ENCODE data around the gene TMEM150B.

TMEM150B gene

DNA sequence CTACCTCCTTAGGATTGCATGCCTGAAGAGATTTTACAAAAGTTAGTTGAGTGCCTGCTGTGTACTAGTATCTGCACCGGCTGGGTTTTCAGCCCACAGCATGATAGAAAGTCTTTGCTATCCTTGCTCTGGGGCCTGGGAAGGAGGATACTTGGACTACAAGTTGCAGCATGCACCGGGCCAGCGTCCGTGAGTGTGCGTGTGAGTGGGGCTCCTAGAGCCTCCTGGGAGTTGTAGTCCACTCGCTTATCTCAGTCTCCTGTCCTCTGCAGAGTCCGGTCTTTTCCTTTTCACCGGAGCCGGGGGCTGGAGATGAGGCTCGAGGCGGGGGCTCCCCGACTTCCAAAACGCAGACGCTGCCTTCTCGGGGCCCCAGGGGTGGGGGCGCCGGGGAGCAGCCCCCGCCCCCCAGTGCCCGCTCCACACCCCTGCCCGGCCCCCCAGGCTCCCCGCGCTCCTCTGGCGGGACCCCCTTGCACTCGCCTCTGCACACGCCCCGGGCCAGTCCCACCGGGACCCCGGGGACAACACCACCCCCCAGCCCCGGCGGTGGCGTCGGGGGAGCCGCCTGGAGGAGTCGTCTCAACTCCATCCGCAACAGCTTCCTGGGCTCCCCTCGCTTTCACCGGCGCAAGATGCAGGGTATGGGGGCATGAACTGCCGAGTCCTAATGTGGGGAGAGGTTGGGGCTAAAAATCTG lies 20.7 kb downstream of the TMEM150B start:
- peak; percentile 7 for DNase-seq

DNA sequence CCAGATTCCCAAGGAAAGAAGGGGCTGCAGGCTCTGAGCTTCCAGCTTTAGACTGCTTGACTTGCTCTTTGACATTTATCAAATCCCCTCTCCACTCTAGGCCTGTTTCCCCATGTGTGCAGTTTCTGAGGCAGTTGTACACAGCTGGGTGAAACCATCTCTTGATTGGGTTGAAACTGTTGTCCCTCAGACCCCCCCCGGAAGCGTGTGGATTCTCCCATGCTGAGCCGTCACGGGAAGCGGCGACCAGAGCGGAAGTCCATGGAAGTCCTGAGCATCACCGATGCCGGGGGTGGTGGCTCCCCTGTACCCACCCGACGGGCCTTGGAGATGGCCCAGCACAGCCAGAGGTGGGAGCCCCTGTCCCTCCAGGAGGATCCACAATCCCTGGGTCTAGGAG lies 21.7 kb downstream of the TMEM150B start:
- DNase-seq, result no peak

DNA sequence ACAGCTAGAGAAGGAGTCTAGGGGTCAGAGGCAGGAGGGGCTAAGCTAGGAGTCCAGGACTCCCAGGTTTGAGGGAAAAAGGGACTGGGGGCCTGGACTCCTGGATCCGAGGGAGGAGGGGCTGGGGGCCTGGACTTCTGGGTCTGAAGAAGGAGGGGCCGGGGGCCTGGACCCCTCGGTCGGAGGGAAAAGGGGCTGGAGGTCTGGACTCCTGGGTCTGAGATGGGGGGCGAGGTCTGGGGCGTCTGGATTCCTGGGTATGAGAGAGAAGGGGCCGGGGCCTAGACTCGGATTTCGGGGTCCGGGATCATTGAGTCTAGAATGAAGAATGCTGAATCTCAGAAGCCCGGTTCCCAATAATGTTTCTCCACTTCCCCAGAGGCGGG lies 22.8 kb downstream of the TMEM150B start:
- no peak for DNase-seq

DNA sequence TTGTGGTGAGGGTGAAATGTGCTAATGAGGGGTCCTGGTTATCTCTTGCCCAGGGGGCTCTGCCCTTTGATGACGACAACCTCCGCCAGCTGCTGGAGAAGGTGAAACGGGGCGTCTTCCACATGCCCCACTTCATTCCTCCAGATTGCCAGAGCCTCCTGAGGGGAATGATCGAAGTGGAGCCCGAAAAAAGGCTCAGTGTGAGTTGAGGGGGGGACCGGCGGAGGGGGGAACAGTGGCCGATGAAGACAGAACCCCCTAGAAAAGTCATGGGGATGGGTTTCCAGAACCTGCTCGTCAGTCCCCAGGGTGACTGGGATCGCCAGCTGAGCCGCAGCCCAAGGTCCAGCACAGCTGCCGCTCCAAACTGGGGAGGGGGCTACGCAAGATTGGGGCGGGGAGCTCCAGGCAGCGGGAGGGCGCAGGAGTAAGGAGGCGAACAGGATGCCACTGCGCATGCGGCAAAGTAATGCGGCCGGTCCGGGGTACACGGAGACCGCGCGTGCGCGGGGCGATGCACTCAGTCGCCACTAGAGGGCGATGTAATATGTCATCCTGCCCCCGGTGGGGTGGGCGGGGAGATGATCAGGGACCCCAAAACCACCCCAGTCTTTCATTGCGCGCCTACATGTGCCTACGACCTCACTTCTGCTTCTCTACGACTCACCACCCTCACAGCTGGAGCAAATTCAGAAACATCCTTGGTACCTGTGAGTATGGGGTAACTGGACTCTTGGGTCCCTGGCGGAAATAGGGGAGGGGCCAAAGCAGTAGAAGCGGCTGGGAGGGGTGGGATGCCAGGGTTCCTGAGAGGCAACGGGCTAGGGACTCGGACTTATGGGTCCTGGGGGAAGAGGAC lies 23.5 kb downstream of the TMEM150B start:
- peak; percentile 61 for DNase-seq

DNA sequence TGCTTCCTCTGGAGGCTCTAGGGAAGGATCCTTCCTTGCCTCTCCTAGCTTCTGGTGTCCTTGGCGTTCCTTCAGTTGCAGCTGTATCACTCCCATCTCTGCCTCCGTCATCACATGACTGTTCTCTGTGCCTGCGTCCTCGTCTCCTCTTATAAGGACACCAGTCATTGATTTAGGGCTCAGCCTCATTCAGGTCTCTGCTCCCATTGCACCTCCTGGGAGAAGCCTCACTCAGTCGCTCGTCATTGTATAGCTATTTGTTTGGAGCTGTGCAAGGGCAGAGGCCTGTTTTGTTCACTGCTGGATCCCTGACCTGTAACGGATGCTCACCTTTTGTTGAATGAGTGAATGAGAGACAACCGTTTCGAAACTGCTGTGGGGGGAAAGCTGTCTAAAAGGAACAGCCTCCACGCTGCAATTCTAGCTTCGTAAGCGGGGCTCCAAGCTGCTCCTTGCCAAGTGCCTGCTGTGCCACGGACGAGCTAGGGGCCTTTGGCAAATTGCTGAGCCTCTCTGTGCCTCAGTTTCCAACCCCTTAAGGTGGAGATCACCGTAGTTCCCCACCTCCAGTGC lies 24.2 kb downstream of the TMEM150B start:
- DNase-seq, result no peak

DNA sequence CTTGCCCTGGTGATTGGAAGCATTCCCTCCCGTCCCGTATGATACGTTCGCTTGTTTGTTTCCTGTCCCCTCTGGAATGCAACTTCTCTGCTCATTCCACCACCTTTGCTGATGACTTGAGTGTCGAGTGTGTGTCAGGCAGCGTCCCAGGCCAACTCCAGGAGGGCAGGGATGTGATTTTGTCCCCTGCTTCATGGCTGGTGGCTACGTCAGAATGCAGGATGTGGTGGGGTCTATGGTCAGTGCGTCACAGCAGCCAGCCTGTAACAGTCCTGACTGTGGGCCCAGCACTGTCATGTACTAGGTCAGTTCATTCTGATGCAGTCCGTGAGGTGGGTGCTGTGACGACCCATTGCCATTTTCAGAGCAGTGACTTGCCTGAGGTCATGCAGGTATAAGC lies 25.1 kb downstream of the TMEM150B start:
- DNase-seq, result no peak

DNA sequence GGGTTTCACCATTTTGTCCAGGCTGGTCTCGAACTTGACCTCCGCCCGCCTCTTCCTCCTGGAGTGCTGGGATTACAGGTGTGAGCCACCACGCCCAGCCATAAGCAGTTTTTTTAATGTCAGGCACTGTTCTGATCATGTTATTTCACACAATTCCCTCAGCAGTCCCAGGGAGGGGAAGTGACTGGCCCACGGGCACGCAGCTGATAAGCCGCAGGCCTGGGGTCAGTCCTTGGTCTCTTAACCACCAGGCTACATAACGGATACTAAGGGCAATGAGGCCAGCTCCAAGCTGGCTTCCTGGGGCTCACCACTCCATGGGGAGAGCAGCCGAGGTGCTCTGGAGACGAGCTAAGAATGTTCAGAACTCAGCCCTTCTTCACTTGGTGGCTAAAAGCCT lies 27.9 kb downstream of the TMEM150B start:
- DNase-seq, result no peak

DNA sequence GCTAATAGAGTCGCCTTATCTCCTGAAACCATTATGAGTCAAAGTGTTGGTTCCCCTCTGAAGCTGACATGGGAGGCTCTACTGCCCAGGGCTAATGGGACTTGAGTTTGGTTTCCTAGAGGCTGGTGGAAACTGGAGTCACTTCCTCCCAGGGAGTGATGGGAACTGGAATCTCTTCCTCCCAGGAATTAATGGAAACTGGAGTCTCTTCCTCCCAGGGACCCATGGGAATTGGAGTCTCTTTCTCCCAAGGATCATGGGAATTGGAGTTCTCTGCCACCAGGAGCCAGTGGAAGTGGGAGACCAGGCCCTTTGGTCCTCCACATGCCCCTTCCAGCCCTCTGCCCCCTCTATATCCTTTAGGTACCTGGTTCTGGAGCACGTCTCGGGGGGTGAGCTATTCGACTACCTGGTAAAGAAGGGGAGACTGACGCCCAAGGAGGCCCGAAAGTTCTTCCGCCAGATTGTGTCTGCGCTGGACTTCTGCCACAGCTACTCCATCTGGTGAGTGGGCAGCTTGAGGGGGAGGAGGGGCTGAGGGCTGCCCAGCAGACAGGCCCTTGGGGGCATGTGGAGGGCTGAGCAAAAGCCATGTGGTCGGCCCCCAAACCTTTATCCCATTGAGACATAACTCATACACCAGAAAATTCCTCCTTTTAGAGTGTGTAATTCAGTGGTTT lies 35.9 kb downstream of the TMEM150B start:
- no peak for DNase-seq

DNA sequence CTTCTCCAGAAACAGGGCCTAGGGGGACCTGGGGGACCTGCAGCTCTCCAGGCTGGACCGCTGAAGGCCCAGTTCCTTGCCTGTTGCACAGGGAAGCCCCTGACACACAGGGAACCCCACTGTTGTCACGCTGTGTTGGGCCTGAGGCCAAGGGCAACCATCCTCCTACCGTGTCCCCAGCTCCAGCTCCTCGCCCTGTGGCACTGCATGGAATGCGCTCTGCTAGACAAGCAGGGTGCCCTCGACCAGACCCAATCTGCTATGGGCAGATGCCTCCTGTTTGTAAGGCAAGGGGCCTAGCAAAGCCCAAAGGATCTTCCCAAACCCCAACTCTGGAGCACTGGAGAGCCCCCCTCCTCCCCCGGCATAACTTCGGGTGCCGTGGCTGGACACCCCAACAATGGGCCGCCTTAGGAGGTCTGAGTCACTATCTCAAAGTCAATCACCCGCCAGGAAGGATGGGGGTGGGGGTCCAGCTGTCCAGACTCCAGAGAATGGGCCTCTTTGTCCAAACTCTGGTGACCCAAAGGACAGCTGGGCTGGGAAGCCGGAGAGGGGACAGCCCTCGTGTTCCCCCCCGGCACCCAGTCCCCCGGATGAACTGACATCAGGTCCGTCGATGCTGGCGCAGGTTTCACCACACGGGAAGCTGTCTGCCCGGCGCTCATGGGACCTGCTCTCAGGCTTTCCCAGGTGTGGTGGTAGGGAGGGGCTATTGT lies 37.6 kb downstream of the TMEM150B start:
- DNase-seq, result no peak

DNA sequence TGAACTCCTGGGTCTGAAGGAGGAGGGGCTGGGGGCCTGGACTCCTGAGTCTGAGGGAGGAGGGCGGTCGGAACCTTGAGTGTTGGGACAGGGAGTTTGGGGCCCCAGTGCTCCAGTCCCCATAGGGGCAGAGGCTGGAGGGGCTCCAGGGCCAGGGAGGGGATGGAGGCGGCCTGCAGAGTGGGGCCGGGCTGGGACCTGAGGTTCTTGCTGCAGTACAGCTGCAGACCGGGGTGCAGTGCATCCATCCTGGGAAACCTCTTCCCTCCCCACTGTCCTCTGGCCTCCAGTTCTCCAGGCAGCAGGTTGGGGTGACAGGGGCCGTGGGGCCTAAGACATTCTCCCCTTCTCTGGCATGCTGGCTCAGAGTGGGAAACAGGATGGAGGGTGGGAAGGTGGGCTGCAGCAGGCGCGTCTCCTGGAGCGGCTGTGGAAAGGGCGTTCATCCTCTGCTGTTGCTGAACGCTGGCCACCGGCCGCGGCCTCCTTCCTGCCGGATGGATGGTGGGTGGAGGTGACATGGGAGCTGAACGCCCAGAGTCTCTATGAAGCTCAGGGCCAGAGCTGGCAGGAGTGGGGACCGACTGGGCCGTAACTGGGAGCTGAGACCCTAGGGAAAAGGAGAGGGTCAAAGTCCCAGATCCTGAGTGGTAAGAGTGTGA lies 39.8 kb downstream of the TMEM150B start:
- DNase-seq, result no peak

DNA sequence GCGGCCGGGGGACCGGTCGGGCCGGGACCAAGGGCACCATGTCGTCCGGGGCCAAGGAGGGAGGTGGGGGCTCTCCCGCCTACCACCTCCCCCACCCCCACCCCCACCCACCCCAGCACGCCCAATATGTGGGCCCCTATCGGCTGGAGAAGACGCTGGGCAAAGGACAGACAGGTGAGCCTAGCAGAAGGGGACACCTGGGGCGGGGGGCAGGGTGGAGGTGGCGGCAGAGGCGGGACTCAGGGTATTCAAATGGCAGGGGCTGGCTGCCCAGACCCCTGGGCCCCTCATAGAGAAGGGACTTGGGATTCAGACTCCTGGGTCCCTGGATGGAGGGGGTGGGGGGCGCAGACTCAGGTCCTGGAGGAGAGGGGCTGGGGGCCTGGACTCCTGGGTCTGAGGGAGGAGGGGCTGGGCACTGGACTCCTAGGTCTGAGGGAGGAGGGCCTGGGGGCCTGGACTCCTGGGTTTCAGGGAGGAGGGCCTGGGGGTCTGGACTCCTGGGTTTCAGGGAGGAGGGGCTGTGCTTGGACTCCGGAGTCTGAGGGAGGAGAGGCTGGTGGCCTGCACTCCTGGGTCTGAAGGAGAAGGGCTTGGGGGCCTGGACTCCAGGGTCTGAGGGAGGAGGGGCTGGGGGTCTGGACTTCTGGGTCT lies 40.6 kb downstream of the TMEM150B start:
- DNase-seq, result no peak

DNA sequence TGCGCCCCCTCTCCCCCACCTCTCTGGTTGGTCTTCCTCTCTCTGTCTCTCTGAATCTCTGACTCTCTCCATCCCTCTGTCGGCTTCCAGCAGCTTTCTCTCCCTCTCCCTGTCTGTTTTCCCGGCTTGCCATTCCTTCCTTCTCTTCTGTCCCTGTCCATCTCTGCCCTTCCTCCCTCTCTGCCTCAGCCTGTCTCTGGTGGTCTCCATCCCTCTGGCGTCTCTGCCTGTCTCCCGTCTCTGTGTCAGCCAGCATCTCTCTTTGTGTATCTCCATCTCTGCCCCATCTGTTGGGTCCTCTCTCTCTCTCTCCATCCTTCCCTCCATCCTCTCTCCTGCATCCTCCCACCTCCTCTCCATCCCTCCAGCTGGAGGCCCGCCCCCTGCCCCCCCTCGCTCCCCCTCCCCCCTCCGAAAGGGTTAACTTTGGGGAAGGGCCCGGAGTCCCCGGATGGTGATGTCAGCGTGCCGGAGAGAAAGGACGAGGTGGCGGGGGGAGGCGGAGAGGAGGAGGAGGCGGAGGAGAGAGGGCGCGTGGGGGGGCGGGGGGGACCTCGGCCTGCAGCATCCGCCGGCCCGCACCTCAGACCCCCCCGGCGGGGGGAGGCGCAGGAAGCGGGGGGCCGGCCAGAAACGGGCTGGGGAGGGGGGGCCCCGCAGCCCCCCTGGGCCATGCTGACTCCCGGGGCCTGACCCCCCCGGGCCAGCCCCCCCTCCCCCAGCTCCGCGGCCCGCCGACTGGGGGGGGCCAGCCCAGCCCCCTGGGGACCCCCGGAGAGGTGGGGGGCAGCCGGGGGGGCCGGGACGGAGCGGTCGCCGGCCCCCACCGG lies 41.4 kb downstream of the TMEM150B start, which contains the start of gene BRSK1:
Gene BRSK1 (plus strand): TSS at position 450 of the 830 bp plus-strand sequence. CDS start 446 bp downstream, outside the sequence.
- no peak for DNase-seq

DNA sequence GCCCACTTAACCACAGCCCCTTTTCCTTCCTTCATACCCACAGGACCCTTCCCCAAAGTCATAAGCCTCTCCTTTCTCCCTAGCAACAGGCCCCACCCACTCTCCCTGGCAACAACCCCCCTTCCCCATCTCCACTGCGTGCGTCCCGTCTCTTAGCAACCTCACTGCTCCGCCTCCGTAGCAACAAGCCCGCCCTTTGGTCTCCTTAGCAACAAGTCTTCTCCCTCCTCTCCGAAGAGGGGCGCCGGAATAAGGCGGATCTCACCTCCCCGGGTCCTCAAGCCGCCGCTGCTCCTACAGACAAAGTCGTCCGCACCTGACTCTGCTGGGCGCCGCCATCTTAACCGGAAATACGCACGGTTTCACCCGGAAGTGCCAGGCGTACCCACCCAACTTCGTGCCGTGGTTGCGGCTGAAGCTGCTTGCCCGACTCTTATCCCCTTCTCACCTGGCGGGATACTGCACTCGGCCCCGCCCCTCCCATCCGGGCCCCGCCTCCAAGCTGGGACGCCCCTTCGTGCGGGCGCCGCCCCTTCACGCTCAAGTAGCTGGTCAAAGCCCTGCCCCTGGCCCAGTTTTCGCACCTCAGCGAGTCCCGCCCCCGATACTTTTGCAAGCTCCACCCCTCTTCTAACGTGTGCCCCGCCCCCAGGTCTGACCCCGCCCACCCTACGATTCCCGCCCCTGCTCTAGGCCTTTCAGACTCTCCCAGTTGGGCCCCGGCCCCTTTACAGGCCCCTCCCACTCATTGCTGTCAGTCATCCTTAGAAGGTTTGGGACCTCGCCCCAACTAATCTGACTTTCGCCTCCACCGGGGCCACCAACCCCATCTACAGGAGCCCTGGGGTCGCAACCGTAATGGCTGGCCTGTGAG lies 45.1 kb downstream of the TMEM150B start, which contains the start of gene HSPBP1:
Gene HSPBP1 (minus strand): TSS at position 341 of the 874 bp plus-strand sequence. CDS start 502 bp downstream, outside the sequence.
- DNase-seq, result peak; percentile 95

DNA sequence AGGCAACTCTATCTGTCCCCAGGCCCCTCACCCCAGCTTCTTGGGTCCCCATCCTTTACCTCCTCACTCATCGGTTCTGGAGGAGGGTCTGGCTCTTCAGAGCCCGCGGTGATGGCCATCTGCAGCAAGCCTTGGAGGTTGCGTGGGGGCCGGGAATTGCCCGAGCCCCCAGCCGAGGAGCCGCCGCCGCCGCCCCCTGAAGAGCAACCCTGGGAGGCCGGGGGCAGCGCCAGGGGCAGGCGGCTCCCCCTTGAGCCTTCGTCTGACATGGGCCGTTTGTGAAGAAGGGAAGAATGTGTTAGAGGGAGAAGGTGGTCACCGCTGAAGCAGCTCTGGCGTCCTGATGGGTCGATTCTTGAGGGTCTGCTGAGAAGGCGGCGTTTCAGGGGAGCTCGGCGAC lies 45.8 kb downstream of the TMEM150B start:
- no peak for DNase-seq

DNA sequence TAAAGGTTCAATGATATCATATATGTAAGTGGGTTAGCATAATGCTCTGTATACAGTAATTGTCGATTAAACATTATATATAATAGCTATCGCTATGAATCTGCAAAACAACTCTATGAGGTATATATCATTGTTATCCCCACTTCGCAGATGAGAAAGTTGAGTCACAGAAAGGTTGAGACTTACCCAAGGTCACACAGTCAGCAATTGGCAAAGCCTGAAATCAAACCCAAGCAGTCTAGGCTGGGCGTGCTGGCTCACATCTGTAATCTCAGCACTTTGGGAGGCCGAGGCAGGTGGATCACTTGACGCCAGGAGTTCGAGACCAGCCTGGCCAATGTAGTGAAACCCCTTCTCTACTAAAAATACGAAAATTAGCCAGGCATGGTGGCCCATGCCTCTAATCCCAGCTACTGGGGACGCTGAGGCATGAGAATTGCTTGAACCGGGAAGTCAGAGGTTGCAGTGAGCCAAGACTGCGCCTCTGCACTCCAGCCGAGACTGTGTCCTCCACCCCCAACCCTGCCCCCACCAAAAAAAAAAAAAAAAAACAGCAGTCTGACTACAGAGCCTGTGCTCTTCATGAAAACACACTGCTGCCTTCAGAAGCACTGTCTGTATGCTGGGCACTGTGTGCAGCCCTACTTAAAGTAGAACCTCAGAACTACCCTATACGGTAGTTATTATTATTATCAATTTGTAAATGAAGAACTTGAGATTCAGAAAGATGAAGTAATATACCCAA lies 46.6 kb downstream of the TMEM150B start:
- no peak for DNase-seq

DNA sequence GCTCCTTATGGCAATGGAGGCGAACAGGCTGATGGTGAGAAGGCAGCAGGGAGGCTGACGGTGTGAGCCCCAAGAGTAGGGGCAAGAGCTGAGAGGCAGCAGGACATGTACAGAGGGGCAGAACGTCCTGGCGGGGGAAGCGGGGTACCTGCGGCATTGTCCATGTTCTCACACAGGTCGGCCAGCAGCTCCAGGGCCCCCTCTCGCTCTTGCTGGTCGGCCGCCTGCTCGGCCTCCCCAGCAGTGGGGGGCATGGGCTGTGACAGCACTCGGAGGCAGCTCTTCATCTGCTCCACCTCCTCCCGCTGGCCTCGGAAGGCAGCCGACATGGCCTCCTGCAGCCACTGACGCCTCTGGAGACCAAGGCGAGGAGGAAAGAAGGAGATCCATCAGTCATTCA lies 47.6 kb downstream of the TMEM150B start:
- DNase-seq, result no peak

DNA sequence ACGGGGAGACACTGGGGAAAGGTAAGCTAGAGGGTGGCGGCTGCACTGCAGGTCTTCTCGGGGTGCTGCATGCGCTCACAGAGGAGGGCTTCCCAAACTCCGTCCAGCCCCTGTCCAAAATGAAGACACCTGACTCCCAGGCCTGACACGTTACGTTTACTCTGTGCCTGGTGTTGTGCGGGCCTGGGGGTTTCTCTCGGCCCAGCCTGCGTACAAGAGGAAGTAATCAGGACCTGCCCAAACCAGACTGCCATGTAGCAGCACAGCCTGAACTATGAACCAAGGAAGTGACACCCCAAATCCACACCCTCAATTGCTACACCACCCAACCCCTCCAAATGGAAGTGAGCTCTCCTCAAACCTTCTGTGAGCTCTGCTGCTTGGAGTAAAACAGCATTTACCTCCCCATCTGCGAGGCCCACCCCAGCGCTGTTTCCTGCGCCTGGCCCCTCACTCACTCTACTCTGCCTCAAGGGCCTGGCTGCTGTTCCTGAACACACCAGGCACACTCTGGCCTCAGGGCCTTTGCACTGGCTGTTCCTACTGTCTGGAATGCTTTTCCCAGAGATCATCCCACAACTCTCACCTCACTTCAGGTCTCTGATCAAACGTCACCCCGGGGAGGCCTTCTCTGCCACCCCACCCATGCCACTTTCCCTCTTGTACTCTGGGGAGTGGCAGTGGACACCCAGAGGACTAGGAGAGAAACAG lies 48.3 kb downstream of the TMEM150B start:
- DNase-seq, result no peak

Measured in NCI-H2029 (cell line).